Natural killer cell (primary cell): Measurements from ENCODE around the gene TCF4. TPM values are rescaled to one million over a fixed set of nuclear protein-coding genes. Genes with fewer than 3 reads are reported as not detected.

ENCODE experiments used
- ATAC-seq, 3 donors: fragments of 150-1000 bp in 2 of 3; fragments of 200-7000 bp in 1 of 3; cut with Tn5 transposase; 1 replicate in 1 of 3; 2 replicates in 2 of 3; pipeline ENCODE4 v1.10.0; 2021; ENCODE audit warnings: mild to moderate bottlenecking in 2 of 3, moderate library complexity in 2 of 3
- DNase-seq, 2 donors: peaks; one replicate each; pipeline versions ENCODE4 v3.0.0 to v3.0.0-alpha.2; 2013 to 2021; ENCODE audit warnings: mixed read lengths in 1 of 2
- H3K27ac ChIP-seq: one replicate; pipeline ENCODE4 v1.5.1; 2013; ENCODE audit warnings: mild to moderate bottlenecking, low read length
- H3K27me3 ChIP-seq: one replicate; pipeline ENCODE4 v1.6.1; 2013; ENCODE audit warnings: low read length; ENCODE audit not compliant: control insufficient read depth, insufficient read depth
- H3K36me3 ChIP-seq: one replicate; pipeline ENCODE4 v1.6.1; 2013; ENCODE audit warnings: low read length; ENCODE audit not compliant: control insufficient read depth, insufficient read depth
- H3K4me1 ChIP-seq: one replicate; pipeline ENCODE4 v1.6.1; 2013; ENCODE audit warnings: low read length; ENCODE audit not compliant: control insufficient read depth, insufficient read depth
- H3K4me3 ChIP-seq: one replicate; pipeline ENCODE4 v1.5.1; 2013; ENCODE audit warnings: low read length
- H3K9me3 ChIP-seq: one replicate; pipeline ENCODE4 v1.6.1; 2013; ENCODE audit warnings: low read length; ENCODE audit not compliant: control insufficient read depth, insufficient read depth
- H3K27ac Mint-ChIP-seq, 2 donors: one replicate each; pipeline ENCODE4 v1.8.0; 2022; ENCODE audit warnings: mild to moderate bottlenecking in 2 of 2, mixed read lengths in 2 of 2, moderate library complexity in 1 of 2
- H3K27me3 Mint-ChIP-seq, 2 donors: one replicate each; pipeline ENCODE4 v1.8.0; 2022; ENCODE audit warnings: low read depth in 2 of 2, mixed read lengths in 2 of 2
- H3K36me3 Mint-ChIP-seq: one replicate; pipeline ENCODE4 v1.8.0; 2022; ENCODE audit warnings: mixed read lengths
- H3K4me1 Mint-ChIP-seq, 2 donors: one replicate each; pipeline ENCODE4 v1.8.0; 2022; ENCODE audit warnings: mixed read lengths in 2 of 2
- H3K4me3 Mint-ChIP-seq: one replicate; pipeline ENCODE4 v1.8.0; 2022; ENCODE audit warnings: mild to moderate bottlenecking, moderate library complexity, mixed read lengths
- H3K9me3 Mint-ChIP-seq, 2 donors: one replicate each; pipeline ENCODE4 v1.8.0; 2022; ENCODE audit warnings: mixed read lengths in 2 of 2
- WGBS: methylation state at CpG from one replicate; pipeline ENCODE4 v1.1.7; 2013; ENCODE audit warnings: missing lambda C conversion rate; ENCODE audit not compliant: insufficient coverage; 5-methylcytosine and 5-hydroxymethylcytosine counted together
- intact Hi-C: fragments of 100-400 bp; cut with micrococcal nuclease; formaldehyde crosslinking; loops from one replicate; pipeline ENCODE4 v1.14.2; 2022
- total RNA-seq, 4 donors: library from RNA; stranded (reverse); fragments of 120-200 nt in 1 of 4; gene quantifications; one replicate each; pipeline versions ENCODE4 v1.2.3 to v1.2.4, GENCODE V29; 2013 to 2022
- TF ChIP-seq, protein P1 (sequence below): fragments of 200-600 bp; IDR thresholded peaks from one replicate; pipeline ENCODE4 v1.8.0; 2022; ENCODE audit warnings: antibody characterized with exemption

Gene TCF4
- total RNA-seq, 3 donors from 2014 or later (not counting 1 experiment from before 2014, with no cell fraction given): 8.3 to 16.5 (median 9.0) TPM

DNA sequence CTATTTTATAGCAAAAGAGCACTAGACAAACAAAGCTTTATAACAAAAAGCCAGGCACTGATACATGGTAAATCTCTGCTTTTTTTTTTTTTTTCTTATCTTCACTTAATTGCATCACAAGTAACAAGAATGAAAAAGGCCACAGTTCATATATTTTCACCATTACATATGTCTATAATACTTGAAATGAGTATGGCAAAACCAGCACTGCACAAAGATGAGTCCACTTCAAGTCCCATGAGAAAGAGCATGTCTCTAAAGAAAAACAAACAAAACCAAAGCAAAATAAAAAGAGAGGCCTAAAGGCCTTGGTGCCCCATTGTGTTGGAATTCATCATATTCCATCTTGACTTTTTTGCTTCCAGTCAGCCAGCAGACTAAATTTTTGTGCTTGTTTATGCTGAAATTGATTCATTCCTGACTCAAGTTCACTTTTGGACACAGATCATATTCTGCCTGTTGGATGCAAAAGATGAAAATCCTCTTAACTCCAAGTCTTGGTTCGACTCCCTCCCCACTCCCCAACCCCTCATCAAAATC, 363.8 kb downstream of the TCF4 start:
- Histone ChIP-seq H3K4me1 (peaks cover 6% of the 10 kb centered on the region), H3K27me3 (no peaks in the 10 kb centered on the region), H3K36me3 (peaks cover 1% of the 10 kb centered on the region), H3K27ac (no peak overlapping the region), H3K9me3 (no peaks in the 10 kb centered on the region), H3K4me3 (no peak overlapping the region)
- H3K27ac Mint-ChIP-seq: no peak overlapping the region
- whole genome bisulfite sequencing: no CpG with 5 or more reads among the region's 1 CpG
- no peak overlapping the region for H3K4me3 Mint-ChIP-seq
- no peaks in the 10 kb centered on the region for H3K4me1 Mint-ChIP-seq
- ATAC-seq: no peak
- TF ChIP-seq, protein P1, sequence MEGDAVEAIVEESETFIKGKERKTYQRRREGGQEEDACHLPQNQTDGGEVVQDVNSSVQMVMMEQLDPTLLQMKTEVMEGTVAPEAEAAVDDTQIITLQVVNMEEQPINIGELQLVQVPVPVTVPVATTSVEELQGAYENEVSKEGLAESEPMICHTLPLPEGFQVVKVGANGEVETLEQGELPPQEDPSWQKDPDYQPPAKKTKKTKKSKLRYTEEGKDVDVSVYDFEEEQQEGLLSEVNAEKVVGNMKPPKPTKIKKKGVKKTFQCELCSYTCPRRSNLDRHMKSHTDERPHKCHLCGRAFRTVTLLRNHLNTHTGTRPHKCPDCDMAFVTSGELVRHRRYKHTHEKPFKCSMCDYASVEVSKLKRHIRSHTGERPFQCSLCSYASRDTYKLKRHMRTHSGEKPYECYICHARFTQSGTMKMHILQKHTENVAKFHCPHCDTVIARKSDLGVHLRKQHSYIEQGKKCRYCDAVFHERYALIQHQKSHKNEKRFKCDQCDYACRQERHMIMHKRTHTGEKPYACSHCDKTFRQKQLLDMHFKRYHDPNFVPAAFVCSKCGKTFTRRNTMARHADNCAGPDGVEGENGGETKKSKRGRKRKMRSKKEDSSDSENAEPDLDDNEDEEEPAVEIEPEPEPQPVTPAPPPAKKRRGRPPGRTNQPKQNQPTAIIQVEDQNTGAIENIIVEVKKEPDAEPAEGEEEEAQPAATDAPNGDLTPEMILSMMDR: no peak
- no peak for DNase-seq
- no peaks in the 10 kb centered on the region for H3K9me3 Mint-ChIP-seq
- no peaks in the 10 kb centered on the region for H3K36me3 Mint-ChIP-seq
- intact Hi-C loops: no loop called here
- H3K27me3 Mint-ChIP-seq: no peaks in the 10 kb centered on the region

- no peak for DNase-seq
- Mint-ChIP-seq H3K4me1 (no peaks in the 10 kb centered on the region), H3K9me3 (no peaks in the 10 kb centered on the region), H3K27me3 (peaks cover 0 to 5% of the 10 kb centered on the region in 2 donors), H3K4me3 (no peak overlapping the region), H3K27ac (no peak overlapping the region), H3K36me3 (no peaks in the 10 kb centered on the region)
- no peaks in the 10 kb centered on the region for H3K36me3 ChIP-seq
- intact Hi-C loops: no loop called here
- H3K9me3 ChIP-seq: no peaks in the 10 kb centered on the region
- WGBS: 83% methylated on average over 3 of the region's 3 CpGs
- H3K27ac ChIP-seq: no peak overlapping the region
- TF ChIP-seq, protein P1: no peak
- no peaks in the 10 kb centered on the region for H3K27me3 ChIP-seq
- H3K4me1 ChIP-seq: peaks cover 6% of the 10 kb centered on the region
- no peak for ATAC-seq
- no peak overlapping the region for H3K4me3 ChIP-seq
Measured at GRCh38 chr18:55221622-55222021, 366.4 kb downstream of the TCF4 start.

DNA sequence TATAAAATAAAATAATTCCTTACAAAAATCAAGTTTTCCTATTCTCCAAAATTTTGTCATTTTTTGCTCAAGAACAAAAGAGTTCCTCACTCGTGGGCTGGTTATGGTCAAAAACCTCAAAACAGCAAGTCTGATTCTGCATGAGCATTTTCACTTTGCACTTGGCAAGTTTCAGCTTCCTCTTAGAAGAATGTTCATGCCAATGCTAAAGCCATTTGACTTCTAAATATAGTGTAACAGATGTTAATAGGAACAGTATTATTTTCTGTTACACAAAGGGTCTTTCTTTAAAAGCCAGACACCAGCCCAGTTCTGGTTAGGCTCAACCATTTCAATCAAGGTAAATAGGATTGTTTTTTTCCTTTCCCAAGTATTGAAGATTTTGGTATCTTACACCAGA, 367.5 kb downstream of the TCF4 start:
- H3K36me3 ChIP-seq: no peaks in the 10 kb centered on the region
- Mint-ChIP-seq H3K27me3 (peaks cover 0 to 7% of the 10 kb centered on the region in 2 donors), H3K4me3 (no peak overlapping the region), H3K4me1 (no peaks in the 10 kb centered on the region), H3K27ac (no peak overlapping the region), H3K9me3 (no peaks in the 10 kb centered on the region), H3K36me3 (no peaks in the 10 kb centered on the region)
- peaks cover 6% of the 10 kb centered on the region for H3K4me1 ChIP-seq
- H3K27me3 ChIP-seq: no peaks in the 10 kb centered on the region
- intact Hi-C loops: no loop called here
- no peak for ATAC-seq
- WGBS: 0% methylated on average over 1 of the region's 1 CpG
- TF ChIP-seq, protein P1: no peak
- H3K9me3 ChIP-seq: no peaks in the 10 kb centered on the region
- H3K27ac ChIP-seq: no peak overlapping the region
- no peak for DNase-seq
- no peak overlapping the region for H3K4me3 ChIP-seq

GRCh38 chr18:55219823-55220222, 368.2 kb downstream of the TCF4 start:
- Histone ChIP-seq H3K9me3 (no peaks in the 10 kb centered on the region), H3K27me3 (no peaks in the 10 kb centered on the region), H3K4me1 (peaks cover 6% of the 10 kb centered on the region), H3K4me3 (no peak overlapping the region), H3K27ac (no peak overlapping the region), H3K36me3 (no peaks in the 10 kb centered on the region)
- Mint-ChIP-seq H3K36me3 (no peaks in the 10 kb centered on the region), H3K27ac (no peak overlapping the region), H3K4me3 (no peak overlapping the region), H3K4me1 (no peaks in the 10 kb centered on the region), H3K27me3 (peaks cover 0 to 10% of the 10 kb centered on the region in 2 donors), H3K9me3 (no peaks in the 10 kb centered on the region)
- TF ChIP-seq, protein P1: no peak
- DNase-seq (no peak), ATAC-seq (no peak)
- 89% methylated on average over 2 of the region's 3 CpGs for WGBS
- intact Hi-C loops: no loop called here
